Upper lobe of right lung (tissue), 1 donor: ENCODE results near the gene GRIN3B. TPM values are rescaled to one million over a fixed set of nuclear protein-coding genes. Genes with fewer than 3 reads are reported as not detected.

ENCODE experiments used
- ATAC-seq: fragments of 200-7000 bp; cut with Tn5 transposase; one replicate; pipeline ENCODE4 v1.9.1; 2020; ENCODE audit warnings: mild to moderate bottlenecking, moderate library complexity
- DNase-seq: peaks from one replicate; pipeline ENCODE4 v3.0.0-alpha.2; 2020
- H3K27ac ChIP-seq: fragments of 200-600 bp; one replicate; pipeline ENCODE4 v1.8.0; 2022
- H3K27me3 ChIP-seq: fragments of 200-600 bp; one replicate; pipeline ENCODE4 v1.8.0; 2022; ENCODE audit warnings: mild to moderate bottlenecking
- H3K36me3 ChIP-seq: fragments of 200-600 bp; one replicate; pipeline ENCODE4 v1.8.0; 2022
- H3K4me1 ChIP-seq: fragments of 200-600 bp; one replicate; pipeline ENCODE4 v1.8.0; 2022
- H3K4me3 ChIP-seq: fragments of 200-600 bp; one replicate; pipeline ENCODE4 v1.8.0; 2022; ENCODE audit warnings: mild to moderate bottlenecking
- H3K9me3 ChIP-seq: fragments of 200-600 bp; one replicate; pipeline ENCODE4 v1.8.0; 2022
- CTCF ChIP-seq: fragments of 200-600 bp; IDR thresholded peaks from one replicate; pipeline ENCODE4 v1.8.0; 2022; ENCODE audit warnings: antibody characterized with exemption
- intact Hi-C: fragments of 100-400 bp; cut with DNase I; formaldehyde crosslinking; loops from one replicate; pipeline ENCODE4 v1.11.0; 2022
- total RNA-seq: library from RNA; stranded (reverse); fragmentation: NEBNext Ultra II Directional; extraction: Animal tissue kit (Norgen Biotek cat#: 25700); gene quantifications from one replicate; pipeline ENCODE4 v1.2.1, GENCODE V29; 2021
- donor health status: DM: no; HTN: yes; CAD: no; lungs with severe emphysema.

GRIN3B gene
- total RNA-seq, 1 donor from 2014 or later, result not detected

GRCh38 chr19:1052349-1052975 is 52.2 kb downstream of the GRIN3B start:
- Histone ChIP-seq H3K27ac (no peak overlapping the region), H3K4me1 (no peaks in the 10 kb centered on the region), H3K27me3 (no peaks in the 10 kb centered on the region), H3K4me3 (no peak overlapping the region), H3K9me3 (peaks cover 7% of the 10 kb centered on the region), H3K36me3 (no peaks in the 10 kb centered on the region)
- TF ChIP-seq CTCF, result no peak
- intact Hi-C loops, result no loop called here
- DNase-seq (no peak), ATAC-seq (no peak)

GRCh38 chr19:1053176-1054101 is 53.2 kb downstream of the GRIN3B start:
- intact Hi-C loops, result no loop called here
- no peak for ATAC-seq
- peaks cover 13% of the 10 kb centered on the region for H3K9me3 ChIP-seq
- no peak overlapping the region for H3K27ac ChIP-seq
- no peak for TF ChIP-seq CTCF
- no peaks in the 10 kb centered on the region for H3K4me1 ChIP-seq
- no peak for DNase-seq
- no peaks in the 10 kb centered on the region for H3K27me3 ChIP-seq
- H3K36me3 ChIP-seq, result no peaks in the 10 kb centered on the region
- no peak overlapping the region for H3K4me3 ChIP-seq

- H3K4me1 ChIP-seq, result no peaks in the 10 kb centered on the region
- H3K36me3 ChIP-seq, result no peaks in the 10 kb centered on the region
- TF ChIP-seq CTCF, result no peak
- ATAC-seq, result no peak
- H3K27ac ChIP-seq, result no peak overlapping the region
- peaks cover 14% of the 10 kb centered on the region for H3K9me3 ChIP-seq
- no peaks in the 10 kb centered on the region for H3K27me3 ChIP-seq
- no peak for DNase-seq
- intact Hi-C loops, result no loop called here
- no peak overlapping the region for H3K4me3 ChIP-seq
Observed at GRCh38 chr19:1054102-1055027, 54.1 kb downstream of the GRIN3B start.

GRCh38 chr19:1055028-1055425 is 54.8 kb downstream of the GRIN3B start:
- DNase-seq, result no peak
- no peak overlapping the region for H3K4me3 ChIP-seq
- no peak for TF ChIP-seq CTCF
- no peaks in the 10 kb centered on the region for H3K27me3 ChIP-seq
- H3K27ac ChIP-seq, result no peak overlapping the region
- intact Hi-C loops, result no loop called here
- H3K9me3 ChIP-seq, result peaks cover 14% of the 10 kb centered on the region
- ATAC-seq, result no peak
- no peaks in the 10 kb centered on the region for H3K4me1 ChIP-seq
- H3K36me3 ChIP-seq, result no peaks in the 10 kb centered on the region

GRCh38 chr19:1055886-1056620 is 55.8 kb downstream of the GRIN3B start:
- ATAC-seq (no peak), DNase-seq (no peak)
- Histone ChIP-seq H3K27ac (no peak overlapping the region), H3K27me3 (no peaks in the 10 kb centered on the region), H3K36me3 (no peaks in the 10 kb centered on the region), H3K4me1 (no peaks in the 10 kb centered on the region), H3K4me3 (no peak overlapping the region), H3K9me3 (peaks cover 14% of the 10 kb centered on the region)
- intact Hi-C loops, result no loop called here
- no peak for TF ChIP-seq CTCF
